Measurements from ENCODE around the gene PAIP1. TPM values are rescaled to one million over a fixed set of nuclear protein-coding genes. Genes with fewer than 3 reads are reported as not detected.

Gene PAIP1
- total and polyA plus RNA-seq, 8 donors: 3.8 to 93.6 (median 50.8) TPM

- TF ChIP-seq EP300 (IDR thresholded peaks at IDR 0.05): no peak
- TF ChIP-seq POLR2AphosphoS5 (IDR thresholded peaks at IDR 0.05): no peak
- TF ChIP-seq CTCF (IDR thresholded peaks at IDR 0.05): no peak
- no peak for TF ChIP-seq POLR2A (IDR thresholded peaks at IDR 0.05)
- H3K27ac ChIP-seq: no peak overlapping the region
- H3K4me3 ChIP-seq: no peak overlapping the region
- 85 to 98% (median 94%) methylated on average over 2 of the region's 2 CpGs for WGBS, 5 donors
- no peak for DNase-seq
- H3K27me3 ChIP-seq: no peaks in the 10 kb centered on the region
- intact Hi-C loops (cut with DNase I; ENCODE audit: low total_unique reads): no loop called here
- H3K9me3 ChIP-seq: no peaks in the 10 kb centered on the region
- peaks cover 0 to 10% (median 7%) of the 10 kb centered on the region in 4 donors for H3K36me3 ChIP-seq
- no peaks in the 10 kb centered on the region for H3K4me1 ChIP-seq
These were observed 58.3 kb downstream of the PAIP1 start for GRCh38 chr5:43498581-43498980.

- intact Hi-C loops (cut with DNase I; ENCODE audit: low total_unique reads): no loop called here
- 67 to 74% (median 70%) methylated on average over 5 of the region's 5 CpGs for WGBS, 5 donors
- no peak overlapping the region for H3K4me3 ChIP-seq
- peak in 1 of 2 donors; percentile 48 for DNase-seq
- H3K27me3 ChIP-seq: no peaks in the 10 kb centered on the region
- no peaks in the 10 kb centered on the region for H3K9me3 ChIP-seq
- peaks cover 0 to 8% (median 0%) of the 10 kb centered on the region in 4 donors for H3K36me3 ChIP-seq
- no peak overlapping the region for H3K27ac ChIP-seq
- no peaks in the 10 kb centered on the region for H3K4me1 ChIP-seq
- TF ChIP-seq POLR2A (IDR thresholded peaks at IDR 0.05) (no peak), EP300 (IDR thresholded peaks at IDR 0.05) (no peak), POLR2AphosphoS5 (IDR thresholded peaks at IDR 0.05) (no peak), CTCF (IDR thresholded peaks at IDR 0.05) (no peak)
These were observed 59.4 kb downstream of the PAIP1 start for GRCh38 chr5:43497311-43498104.

- Histone ChIP-seq H3K4me3 (no peak overlapping the region), H3K36me3 (peaks cover 0 to 11% (median 2%) of the 10 kb centered on the region in 4 donors), H3K9me3 (no peaks in the 10 kb centered on the region), H3K4me1 (no peaks in the 10 kb centered on the region), H3K27me3 (no peaks in the 10 kb centered on the region), H3K27ac (no peak overlapping the region)
- WGBS, 5 donors: 96 to 100% (median 98%) methylated on average over 1 of the region's 1 CpG
- intact Hi-C loops (cut with DNase I; ENCODE audit: low total_unique reads): no loop called here
- TF ChIP-seq POLR2A (IDR thresholded peaks at IDR 0.05): no peak
- TF ChIP-seq POLR2AphosphoS5 (IDR thresholded peaks at IDR 0.05): no peak
- TF ChIP-seq EP300 (IDR thresholded peaks at IDR 0.05): no peak
- TF ChIP-seq CTCF (IDR thresholded peaks at IDR 0.05): no peak
- DNase-seq: no peak
These were observed 65.6 kb downstream of the PAIP1 start for GRCh38 chr5:43491326-43491725.

GRCh38 chr5:43486353-43486752 lies 70.5 kb downstream of the PAIP1 start:
- Histone ChIP-seq H3K27ac (peak overlapping the region in 1 of 5 donors; percentile 93), H3K4me3 (no peak overlapping the region), H3K36me3 (peaks cover 0 to 11% (median 2%) of the 10 kb centered on the region in 4 donors), H3K27me3 (no peaks in the 10 kb centered on the region), H3K4me1 (peaks cover 15 to 28% (median 22%) of the 10 kb centered on the region in 4 donors), H3K9me3 (no peaks in the 10 kb centered on the region)
- intact Hi-C loops (cut with DNase I; ENCODE audit: low total_unique reads): no loop called here
- no peak for TF ChIP-seq CTCF (IDR thresholded peaks at IDR 0.05)
- TF ChIP-seq POLR2AphosphoS5 (IDR thresholded peaks at IDR 0.05): no peak
- no peak for TF ChIP-seq EP300 (IDR thresholded peaks at IDR 0.05)
- no peak for TF ChIP-seq POLR2A (IDR thresholded peaks at IDR 0.05)
- no peak for DNase-seq
- 65 to 83% (median 77%) methylated on average over 3 of the region's 3 CpGs for WGBS, 5 donors

Data from stomach (tissue), 9 donors.